Astrocyte (in vitro differentiated cells and primary cell): ENCODE measurements around the gene NOX3. TPM values are rescaled to one million over a fixed set of nuclear protein-coding genes. Genes with fewer than 3 reads are reported as not detected.

ENCODE experiments used
- DNase-seq: peaks from one replicate; pipeline ENCODE4 v3.0.0-alpha.2; 2010; ENCODE audit warnings: low read depth
- FAIRE-seq: peaks from 2 replicates; lab custom pipeline; 2011; peaks lifted over from hg19 to GRCh38; lab: Jason Lieb, UNC
- H2AFZ ChIP-seq: 2 replicates; pipeline ENCODE4 v1.6.0; 2012; ENCODE audit warnings: low read depth, low read length, inconsistent platforms
- H3K27ac ChIP-seq: 2 replicates; pipeline ENCODE4 v1.5.1; 2011; ENCODE audit warnings: low read depth, low read length, inconsistent platforms
- H3K27me3 ChIP-seq: 2 replicates; pipeline ENCODE4 v1.6.0; 2011; ENCODE audit warnings: low read length, inconsistent platforms; ENCODE audit not compliant: insufficient read depth
- H3K36me3 ChIP-seq: 2 replicates; pipeline ENCODE4 v1.5.1; 2011; ENCODE audit warnings: low read length, inconsistent platforms; ENCODE audit not compliant: insufficient read depth
- H3K4me1 ChIP-seq: 2 replicates; pipeline ENCODE4 v1.5.1; 2011; ENCODE audit warnings: low read length, inconsistent platforms; ENCODE audit not compliant: insufficient read depth
- H3K4me2 ChIP-seq: 2 replicates; pipeline ENCODE4 v1.6.0; 2012; ENCODE audit warnings: low read length, inconsistent platforms
- H3K4me3 ChIP-seq: 2 replicates; pipeline ENCODE4 v1.5.1; 2011; ENCODE audit warnings: low read depth, mild to moderate bottlenecking, low read length, inconsistent platforms; ENCODE audit not compliant: insufficient read depth
- H3K79me2 ChIP-seq: 2 replicates; pipeline ENCODE4 v1.6.0; 2012; ENCODE audit warnings: mild to moderate bottlenecking, low read length, inconsistent platforms; ENCODE audit not compliant: insufficient read depth
- H3K9ac ChIP-seq: 2 replicates; pipeline ENCODE4 v1.6.0; 2012; ENCODE audit warnings: mild to moderate bottlenecking, low read length, inconsistent platforms
- H3K9me3 ChIP-seq: 2 replicates; pipeline ENCODE4 v1.5.1; 2012; ENCODE audit warnings: low read depth, mild to moderate bottlenecking, low read length, inconsistent platforms; ENCODE audit not compliant: insufficient read depth
- H4K20me1 ChIP-seq: 2 replicates; pipeline ENCODE4 v1.6.0; 2012; ENCODE audit warnings: low read length, inconsistent platforms; ENCODE audit not compliant: insufficient read depth
- H3K27ac Mint-ChIP-seq: one replicate; pipeline ENCODE4 v1.8.0; 2021; ENCODE audit warnings: mild to moderate bottlenecking, mixed read lengths; ENCODE audit not compliant: unreplicated experiment
- H3K27me3 Mint-ChIP-seq: one replicate; pipeline ENCODE4 v1.8.0; 2021; ENCODE audit warnings: low read depth, mixed read lengths; ENCODE audit not compliant: unreplicated experiment
- H3K36me3 Mint-ChIP-seq: one replicate; pipeline ENCODE4 v1.8.0; 2021; ENCODE audit warnings: low read depth, mixed read lengths; ENCODE audit not compliant: unreplicated experiment
- H3K4me1 Mint-ChIP-seq: one replicate; pipeline ENCODE4 v1.8.0; 2021; ENCODE audit warnings: low read depth, mixed read lengths; ENCODE audit not compliant: unreplicated experiment
- H3K4me3 Mint-ChIP-seq: one replicate; pipeline ENCODE4 v1.8.0; 2021; ENCODE audit warnings: mild to moderate bottlenecking, moderate library complexity, mixed read lengths; ENCODE audit not compliant: unreplicated experiment
- H3K9me3 Mint-ChIP-seq: one replicate; pipeline ENCODE4 v1.8.0; 2021; ENCODE audit warnings: mild to moderate bottlenecking, mixed read lengths; ENCODE audit not compliant: unreplicated experiment
- EZH2 ChIP-seq: IDR thresholded peaks from 2 replicates; pipeline ENCODE4 v1.6.1; 2012; ENCODE audit warnings: mild to moderate bottlenecking, low read length, inconsistent platforms; ENCODE audit not compliant: insufficient read depth
- total RNA-seq: library from RNA; stranded (reverse); gene quantifications from 2 replicates; pipeline ENCODE4 v1.2.1, GENCODE V29; 2021
- TF ChIP-seq, protein P1 (sequence below): IDR thresholded peaks from 2 replicates; pipeline ENCODE4 v1.5.1; 2011; ENCODE audit warnings: low read depth, mild to moderate bottlenecking, inconsistent platforms, low read length, moderate library complexity; ENCODE audit not compliant: insufficient read depth

Gene NOX3
- total RNA-seq, 1 donor from 2014 or later: 0.30 TPM

DNA sequence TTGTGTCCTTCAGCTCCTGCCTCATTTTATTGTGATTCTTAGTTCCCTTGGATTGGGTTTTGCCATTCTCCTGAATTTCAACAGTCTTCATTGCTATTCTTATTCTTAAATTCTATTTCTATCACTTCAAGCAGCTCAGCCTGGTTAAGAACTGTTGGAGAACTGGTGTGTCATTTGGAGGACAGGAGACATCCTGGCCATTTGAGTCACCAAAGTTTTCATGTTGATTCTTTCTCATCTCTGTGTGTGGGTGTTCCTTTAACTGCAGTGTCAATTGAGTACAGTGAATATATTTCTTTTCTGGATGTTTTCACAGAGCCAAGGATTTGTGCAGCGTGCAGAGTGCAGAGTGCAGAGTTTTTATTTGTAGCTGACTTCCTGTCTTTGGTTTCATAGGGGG lies 107.8 kb downstream of the NOX3 start:
- no peaks in the 10 kb centered on the region for H3K9me3 ChIP-seq
- no peak overlapping the region for H3K9ac ChIP-seq
- no peaks in the 10 kb centered on the region for H4K20me1 ChIP-seq
- H3K4me3 Mint-ChIP-seq: no peak overlapping the region
- H3K4me2 ChIP-seq: no peak overlapping the region
- H3K27ac Mint-ChIP-seq: no peak overlapping the region
- H3K9me3 Mint-ChIP-seq: peaks cover 27% of the 10 kb centered on the region
- no peaks in the 10 kb centered on the region for H3K27me3 Mint-ChIP-seq
- no peak overlapping the region for H3K27ac ChIP-seq
- H2AFZ ChIP-seq: no peak overlapping the region
- TF ChIP-seq, protein P1, sequence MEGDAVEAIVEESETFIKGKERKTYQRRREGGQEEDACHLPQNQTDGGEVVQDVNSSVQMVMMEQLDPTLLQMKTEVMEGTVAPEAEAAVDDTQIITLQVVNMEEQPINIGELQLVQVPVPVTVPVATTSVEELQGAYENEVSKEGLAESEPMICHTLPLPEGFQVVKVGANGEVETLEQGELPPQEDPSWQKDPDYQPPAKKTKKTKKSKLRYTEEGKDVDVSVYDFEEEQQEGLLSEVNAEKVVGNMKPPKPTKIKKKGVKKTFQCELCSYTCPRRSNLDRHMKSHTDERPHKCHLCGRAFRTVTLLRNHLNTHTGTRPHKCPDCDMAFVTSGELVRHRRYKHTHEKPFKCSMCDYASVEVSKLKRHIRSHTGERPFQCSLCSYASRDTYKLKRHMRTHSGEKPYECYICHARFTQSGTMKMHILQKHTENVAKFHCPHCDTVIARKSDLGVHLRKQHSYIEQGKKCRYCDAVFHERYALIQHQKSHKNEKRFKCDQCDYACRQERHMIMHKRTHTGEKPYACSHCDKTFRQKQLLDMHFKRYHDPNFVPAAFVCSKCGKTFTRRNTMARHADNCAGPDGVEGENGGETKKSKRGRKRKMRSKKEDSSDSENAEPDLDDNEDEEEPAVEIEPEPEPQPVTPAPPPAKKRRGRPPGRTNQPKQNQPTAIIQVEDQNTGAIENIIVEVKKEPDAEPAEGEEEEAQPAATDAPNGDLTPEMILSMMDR: no peak
- no peak for TF ChIP-seq EZH2
- H3K27me3 ChIP-seq: no peaks in the 10 kb centered on the region
- H3K4me1 Mint-ChIP-seq: no peaks in the 10 kb centered on the region
- no peak overlapping the region for H3K4me3 ChIP-seq
- no peaks in the 10 kb centered on the region for H3K79me2 ChIP-seq
- no peaks in the 10 kb centered on the region for H3K4me1 ChIP-seq
- DNase-seq (no peak), FAIRE-seq (no peak)
- peaks cover 2% of the 10 kb centered on the region for H3K36me3 Mint-ChIP-seq
- no peaks in the 10 kb centered on the region for H3K36me3 ChIP-seq

- Histone ChIP-seq H3K4me2 (no peak overlapping the region), H3K4me1 (no peaks in the 10 kb centered on the region), H4K20me1 (no peaks in the 10 kb centered on the region), H3K9me3 (no peaks in the 10 kb centered on the region), H3K4me3 (no peak overlapping the region), H3K36me3 (no peaks in the 10 kb centered on the region), H2AFZ (no peak overlapping the region), H3K27me3 (no peaks in the 10 kb centered on the region), H3K79me2 (no peaks in the 10 kb centered on the region), H3K27ac (no peak overlapping the region), H3K9ac (no peak overlapping the region)
- Mint-ChIP-seq H3K4me1 (no peaks in the 10 kb centered on the region), H3K4me3 (no peak overlapping the region), H3K9me3 (peaks cover 27% of the 10 kb centered on the region), H3K27me3 (no peaks in the 10 kb centered on the region), H3K36me3 (peaks cover 2% of the 10 kb centered on the region), H3K27ac (no peak overlapping the region)
- TF ChIP-seq EZH2: no peak
- TF ChIP-seq, protein P1: no peak
- DNase-seq (no peak), FAIRE-seq (no peak)
Observed at GRCh38 chr6:155346957-155347356, 108.7 kb downstream of the NOX3 start.

Other genes starting within 250 kb of the NOX3 start
- gene CLDN20, start 191.8 kb downstream of the NOX3 start, total RNA-seq: not detected in 2 replicates
- 24.1 and 26.2 TPM in 2 replicates for gene TFB1M, start 141.4 kb downstream of the NOX3 start, total RNA-seq